ENCODE data around the gene TMEM182.

TMEM182 gene

GRCh38 chr2:102801858-102802699 lies 40.2 kb downstream of the TMEM182 start:
- DNase-seq (ENCODE audit: low read depth), result no peak

GRCh38 chr2:102803041-102803896 lies 41.4 kb downstream of the TMEM182 start:
- no peak for DNase-seq (ENCODE audit: low read depth)

GRCh38 chr2:102803897-102804217 lies 42.0 kb downstream of the TMEM182 start:
- no peak for DNase-seq (ENCODE audit: low read depth)

GRCh38 chr2:102806250-102806837 lies 44.5 kb downstream of the TMEM182 start:
- peak; percentile 1 for DNase-seq (ENCODE audit: low read depth)

- no peak for DNase-seq (ENCODE audit: low read depth)
These were observed 47.7 kb downstream of the TMEM182 start for GRCh38 chr2:102809291-102810189.

- DNase-seq (ENCODE audit: low read depth), result no peak
These were observed 53.5 kb downstream of the TMEM182 start for GRCh38 chr2:102815285-102815684.

- DNase-seq (ENCODE audit: low read depth), result no peak
These were observed 65.1 kb downstream of the TMEM182 start for GRCh38 chr2:102826904-102827303.

GRCh38 chr2:102832789-102833188 lies 71.0 kb downstream of the TMEM182 start:
- DNase-seq (ENCODE audit: low read depth), result no peak

- DNase-seq (ENCODE audit: low read depth), result no peak
These were observed 72.9 kb downstream of the TMEM182 start for GRCh38 chr2:102834523-102835273.

GRCh38 chr2:102837626-102838198 lies 75.9 kb downstream of the TMEM182 start:
- DNase-seq (ENCODE audit: low read depth), result no peak

- DNase-seq (ENCODE audit: low read depth), result no peak
These were observed 78.0 kb downstream of the TMEM182 start for GRCh38 chr2:102839668-102840388.

GRCh38 chr2:102841107-102841840 lies 79.4 kb downstream of the TMEM182 start:
- DNase-seq (ENCODE audit: low read depth), result no peak

GRCh38 chr2:102843764-102844443 lies 82.1 kb downstream of the TMEM182 start:
- DNase-seq (ENCODE audit: low read depth), result no peak

- no peak for DNase-seq (ENCODE audit: low read depth)
These were observed 83.1 kb downstream of the TMEM182 start for GRCh38 chr2:102844911-102845310.

- no peak for DNase-seq (ENCODE audit: low read depth)
These were observed 86.6 kb downstream of the TMEM182 start for GRCh38 chr2:102848366-102848839.

GRCh38 chr2:102850888-102851287 lies 89.1 kb downstream of the TMEM182 start:
- DNase-seq (ENCODE audit: low read depth), result no peak

GRCh38 chr2:102852867-102853266 lies 91.0 kb downstream of the TMEM182 start:
- DNase-seq (ENCODE audit: low read depth), result no peak

Data from activated gamma-delta T cell treated with anti-CD3 and anti-CD28 coated beads, Interleukin-2, amount 50 U/mL, for 16 hours (primary cell).